Hepatocyte (in vitro differentiated cells): ENCODE measurements around the gene PGAP1.

Source experiments
- EZH2 ChIP-seq: fragments of 200-600 bp; sonication (generic); IDR thresholded peaks from 2 replicates; pipeline ENCODE4 v1.6.1; 2016; ENCODE audit warnings: antibody characterized with exemption, mild to moderate bottlenecking, borderline replicate concordance
- EZH2phosphoT487 ChIP-seq: fragments of 200-600 bp; sonication (generic); IDR thresholded peaks from one replicate; pipeline ENCODE4 v1.6.1; 2018; ENCODE audit warnings: antibody characterized with exemption, mild to moderate bottlenecking, low read depth, moderate library complexity; ENCODE audit not compliant: unreplicated experiment, severe bottlenecking
- TF ChIP-seq, protein P1 (sequence below): fragments of 200-600 bp; sonication (generic); IDR thresholded peaks from 2 replicates; pipeline ENCODE4 v1.5.1; 2016; ENCODE audit warnings: antibody characterized with exemption, mild to moderate bottlenecking; ENCODE audit not compliant: poor library complexity

DNA sequence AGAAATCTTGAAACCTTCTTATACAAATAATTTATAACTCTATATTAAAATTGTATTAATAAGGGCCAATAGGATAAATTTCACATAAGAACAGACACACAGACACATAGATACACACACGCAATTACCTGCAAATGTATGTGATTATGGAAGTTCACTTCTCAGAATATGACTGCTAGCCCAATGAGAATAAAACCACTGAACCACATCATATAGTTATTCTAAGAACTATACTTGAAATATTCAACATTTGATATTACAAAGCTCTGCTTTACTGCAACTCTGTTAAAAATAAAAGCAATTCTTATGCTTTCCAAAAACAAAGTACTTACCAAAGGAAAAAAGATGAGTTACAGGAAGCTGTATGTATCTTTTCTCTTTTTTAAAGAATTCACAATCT, 51.1 kb downstream of the PGAP1 start:
- TF ChIP-seq, protein P1, sequence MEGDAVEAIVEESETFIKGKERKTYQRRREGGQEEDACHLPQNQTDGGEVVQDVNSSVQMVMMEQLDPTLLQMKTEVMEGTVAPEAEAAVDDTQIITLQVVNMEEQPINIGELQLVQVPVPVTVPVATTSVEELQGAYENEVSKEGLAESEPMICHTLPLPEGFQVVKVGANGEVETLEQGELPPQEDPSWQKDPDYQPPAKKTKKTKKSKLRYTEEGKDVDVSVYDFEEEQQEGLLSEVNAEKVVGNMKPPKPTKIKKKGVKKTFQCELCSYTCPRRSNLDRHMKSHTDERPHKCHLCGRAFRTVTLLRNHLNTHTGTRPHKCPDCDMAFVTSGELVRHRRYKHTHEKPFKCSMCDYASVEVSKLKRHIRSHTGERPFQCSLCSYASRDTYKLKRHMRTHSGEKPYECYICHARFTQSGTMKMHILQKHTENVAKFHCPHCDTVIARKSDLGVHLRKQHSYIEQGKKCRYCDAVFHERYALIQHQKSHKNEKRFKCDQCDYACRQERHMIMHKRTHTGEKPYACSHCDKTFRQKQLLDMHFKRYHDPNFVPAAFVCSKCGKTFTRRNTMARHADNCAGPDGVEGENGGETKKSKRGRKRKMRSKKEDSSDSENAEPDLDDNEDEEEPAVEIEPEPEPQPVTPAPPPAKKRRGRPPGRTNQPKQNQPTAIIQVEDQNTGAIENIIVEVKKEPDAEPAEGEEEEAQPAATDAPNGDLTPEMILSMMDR = no peak
- no peak for TF ChIP-seq EZH2
- TF ChIP-seq EZH2phosphoT487 = no peak
